ENCODE data around the gene PASK.

PASK gene

GRCh38 chr2:241081190-241081642 lies 68.1 kb downstream of the PASK start:
- DNase-seq (ENCODE audit: low spot score), result no peak

- DNase-seq (ENCODE audit: low spot score), result no peak
These were observed 68.7 kb downstream of the PASK start for GRCh38 chr2:241080405-241081189.

- DNase-seq (ENCODE audit: low spot score), result no peak
These were observed 74.3 kb downstream of the PASK start for GRCh38 chr2:241074901-241075540.

- no peak for DNase-seq (ENCODE audit: low spot score)
These were observed 75.0 kb downstream of the PASK start for GRCh38 chr2:241074065-241074818.

GRCh38 chr2:241073166-241074064 lies 75.9 kb downstream of the PASK start:
- no peak for DNase-seq (ENCODE audit: low spot score)

GRCh38 chr2:241072553-241073165 lies 76.6 kb downstream of the PASK start:
- DNase-seq (ENCODE audit: low spot score), result no peak

GRCh38 chr2:241072151-241072550 lies 77.1 kb downstream of the PASK start:
- DNase-seq (ENCODE audit: low spot score), result no peak

GRCh38 chr2:241071677-241072111 lies 77.6 kb downstream of the PASK start:
- no peak for DNase-seq (ENCODE audit: low spot score)

- no peak for DNase-seq (ENCODE audit: low spot score)
These were observed 78.2 kb downstream of the PASK start for GRCh38 chr2:241070811-241071676.

- no peak for DNase-seq (ENCODE audit: low spot score)
These were observed 78.9 kb downstream of the PASK start for GRCh38 chr2:241070361-241070760.

GRCh38 chr2:241069821-241070281 lies 79.4 kb downstream of the PASK start:
- no peak for DNase-seq (ENCODE audit: low spot score)

GRCh38 chr2:241068942-241069810 lies 80.1 kb downstream of the PASK start:
- no peak for DNase-seq (ENCODE audit: low spot score)

GRCh38 chr2:241068136-241068941 lies 80.9 kb downstream of the PASK start:
- DNase-seq (ENCODE audit: low spot score), result no peak

- no peak for DNase-seq (ENCODE audit: low spot score)
These were observed 81.7 kb downstream of the PASK start for GRCh38 chr2:241067501-241068135.

- no peak for DNase-seq (ENCODE audit: low spot score)
These were observed 82.4 kb downstream of the PASK start for GRCh38 chr2:241066893-241067341.

GRCh38 chr2:241066171-241066892 lies 82.9 kb downstream of the PASK start:
- no peak for DNase-seq (ENCODE audit: low spot score)

GRCh38 chr2:241065355-241065803 lies 83.9 kb downstream of the PASK start:
- no peak for DNase-seq (ENCODE audit: low spot score)

All from LoVo (cell line).